Measurements from ENCODE around the gene AATK. TPM values are rescaled to one million over a fixed set of nuclear protein-coding genes. Genes with fewer than 3 reads are reported as not detected.
A peak's percentile ranks its signal among the peaks of the same experiment; 100 is the strongest.

Gene AATK
- total RNA-seq, 2 donors from 2014 or later = 3.3 to 4.3 TPM

DNA sequence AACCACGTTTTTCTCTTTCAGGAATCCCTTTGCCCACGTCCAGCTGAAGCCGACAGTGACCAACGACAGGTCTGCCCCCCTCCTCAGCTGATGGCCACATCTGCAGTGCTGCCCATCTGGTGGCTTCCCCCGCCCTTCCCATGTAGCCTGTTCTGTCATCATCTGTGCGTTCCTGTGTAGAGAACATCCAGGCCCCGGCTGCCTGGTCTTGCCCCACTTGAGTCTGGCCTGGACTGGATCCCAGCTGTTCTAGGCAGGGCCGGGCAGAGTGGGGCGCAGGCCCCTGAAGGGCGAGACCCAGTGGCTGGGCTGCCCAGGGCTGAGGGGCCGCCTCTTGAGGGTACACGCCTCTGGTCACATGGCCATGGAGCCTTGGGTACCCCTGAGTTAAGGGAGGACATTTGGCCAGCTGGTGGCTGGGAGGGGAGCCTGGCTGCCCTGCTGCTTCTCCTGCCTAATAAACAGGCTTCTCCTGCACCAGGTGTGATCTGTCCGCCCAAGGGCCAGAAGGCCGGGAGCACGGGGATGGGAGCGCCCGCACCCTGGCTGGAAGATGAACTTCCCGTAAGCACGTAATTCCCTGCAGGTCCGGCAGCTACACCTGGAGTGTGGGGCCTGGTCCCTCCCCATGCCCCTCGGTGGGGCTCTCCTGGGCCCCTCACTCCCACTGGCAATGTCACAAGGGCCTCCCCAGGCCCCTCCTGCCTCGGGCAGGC, 50.1 kb downstream of the AATK start:
- no peak overlapping the region for H3K9ac ChIP-seq (ENCODE audit: extremely low read depth, low read length, poor library complexity, severe bottlenecking)
- no peaks in the 10 kb centered on the region for H3K9me3 ChIP-seq (ENCODE audit: control insufficient read depth, low read length)
- DNase-seq = no peak
- no peak overlapping the region for H3K4me3 ChIP-seq (ENCODE audit: low read length)
- 92 to 93% methylated on average over 8 to 22 of the region's 22 CpGs for WGBS, 2 experiments (ENCODE audit: insufficient coverage in 1 of 2, insufficient read length in 1 of 2)
- no peaks in the 10 kb centered on the region for H3K27me3 ChIP-seq (ENCODE audit: control insufficient read depth, insufficient read depth, low read length, poor library complexity, severe bottlenecking)
- Mint-ChIP-seq H3K9me3 (no peaks in the 10 kb centered on the region), H3K4me3 (no peak overlapping the region), H3K27ac (no peak overlapping the region), H3K4me1 (no peaks in the 10 kb centered on the region), H3K27me3 (ENCODE audit: insufficient read depth) (no peaks in the 10 kb centered on the region), H3K36me3 (ENCODE audit: low read depth) (no peaks in the 10 kb centered on the region)
- H3K27ac ChIP-seq (ENCODE audit: low read depth, low read length) = no peak overlapping the region
- H3K36me3 ChIP-seq (ENCODE audit: control insufficient read depth, insufficient read depth, low read length) = no peaks in the 10 kb centered on the region
- H3K4me1 ChIP-seq (ENCODE audit: control insufficient read depth, insufficient read depth, low read length) = no peaks in the 10 kb centered on the region
- TF ChIP-seq, protein P1, sequence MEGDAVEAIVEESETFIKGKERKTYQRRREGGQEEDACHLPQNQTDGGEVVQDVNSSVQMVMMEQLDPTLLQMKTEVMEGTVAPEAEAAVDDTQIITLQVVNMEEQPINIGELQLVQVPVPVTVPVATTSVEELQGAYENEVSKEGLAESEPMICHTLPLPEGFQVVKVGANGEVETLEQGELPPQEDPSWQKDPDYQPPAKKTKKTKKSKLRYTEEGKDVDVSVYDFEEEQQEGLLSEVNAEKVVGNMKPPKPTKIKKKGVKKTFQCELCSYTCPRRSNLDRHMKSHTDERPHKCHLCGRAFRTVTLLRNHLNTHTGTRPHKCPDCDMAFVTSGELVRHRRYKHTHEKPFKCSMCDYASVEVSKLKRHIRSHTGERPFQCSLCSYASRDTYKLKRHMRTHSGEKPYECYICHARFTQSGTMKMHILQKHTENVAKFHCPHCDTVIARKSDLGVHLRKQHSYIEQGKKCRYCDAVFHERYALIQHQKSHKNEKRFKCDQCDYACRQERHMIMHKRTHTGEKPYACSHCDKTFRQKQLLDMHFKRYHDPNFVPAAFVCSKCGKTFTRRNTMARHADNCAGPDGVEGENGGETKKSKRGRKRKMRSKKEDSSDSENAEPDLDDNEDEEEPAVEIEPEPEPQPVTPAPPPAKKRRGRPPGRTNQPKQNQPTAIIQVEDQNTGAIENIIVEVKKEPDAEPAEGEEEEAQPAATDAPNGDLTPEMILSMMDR (conservative IDR thresholded peaks at IDR 0.05) = no peak

DNA sequence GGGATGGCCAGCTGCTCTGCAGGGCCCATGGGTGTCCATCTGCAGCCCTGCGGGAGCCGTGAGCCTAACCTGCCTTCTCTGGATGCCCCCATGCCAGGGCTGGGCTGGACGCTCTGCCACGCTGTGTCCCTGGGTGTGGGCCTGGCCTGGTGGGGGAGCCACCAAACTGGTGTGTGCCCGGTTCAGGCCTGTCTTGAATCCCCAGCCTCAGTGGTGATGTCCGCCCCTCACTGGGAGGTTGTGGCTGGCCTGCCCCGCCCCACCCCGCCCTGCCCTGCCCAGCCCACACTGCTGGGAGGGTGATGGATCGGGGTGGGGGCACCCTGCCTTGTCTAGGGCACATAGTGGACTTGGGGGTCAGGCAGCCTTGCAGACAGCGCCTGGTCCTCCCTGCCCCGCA, 50.8 kb downstream of the AATK start:
- Histone ChIP-seq H3K36me3 (ENCODE audit: control insufficient read depth, insufficient read depth, low read length) (no peaks in the 10 kb centered on the region), H3K27ac (ENCODE audit: low read depth, low read length) (no peak overlapping the region), H3K9me3 (ENCODE audit: control insufficient read depth, low read length) (no peaks in the 10 kb centered on the region), H3K27me3 (ENCODE audit: control insufficient read depth, insufficient read depth, low read length, poor library complexity, severe bottlenecking) (no peaks in the 10 kb centered on the region), H3K4me3 (ENCODE audit: low read length) (no peak overlapping the region), H3K9ac (ENCODE audit: extremely low read depth, low read length, poor library complexity, severe bottlenecking) (no peak overlapping the region), H3K4me1 (ENCODE audit: control insufficient read depth, insufficient read depth, low read length) (no peaks in the 10 kb centered on the region)
- no peaks in the 10 kb centered on the region for H3K36me3 Mint-ChIP-seq (ENCODE audit: low read depth)
- H3K4me3 Mint-ChIP-seq = no peak overlapping the region
- H3K27me3 Mint-ChIP-seq (ENCODE audit: insufficient read depth) = no peaks in the 10 kb centered on the region
- WGBS, 2 experiments (ENCODE audit: insufficient coverage in 1 of 2, insufficient read length in 1 of 2) = 94 to 100% methylated on average over 6 to 11 of the region's 11 CpGs
- no peak for DNase-seq
- TF ChIP-seq, protein P1 (conservative IDR thresholded peaks at IDR 0.05) = no peak
- no peak overlapping the region for H3K27ac Mint-ChIP-seq
- no peaks in the 10 kb centered on the region for H3K9me3 Mint-ChIP-seq
- H3K4me1 Mint-ChIP-seq = no peaks in the 10 kb centered on the region

DNA sequence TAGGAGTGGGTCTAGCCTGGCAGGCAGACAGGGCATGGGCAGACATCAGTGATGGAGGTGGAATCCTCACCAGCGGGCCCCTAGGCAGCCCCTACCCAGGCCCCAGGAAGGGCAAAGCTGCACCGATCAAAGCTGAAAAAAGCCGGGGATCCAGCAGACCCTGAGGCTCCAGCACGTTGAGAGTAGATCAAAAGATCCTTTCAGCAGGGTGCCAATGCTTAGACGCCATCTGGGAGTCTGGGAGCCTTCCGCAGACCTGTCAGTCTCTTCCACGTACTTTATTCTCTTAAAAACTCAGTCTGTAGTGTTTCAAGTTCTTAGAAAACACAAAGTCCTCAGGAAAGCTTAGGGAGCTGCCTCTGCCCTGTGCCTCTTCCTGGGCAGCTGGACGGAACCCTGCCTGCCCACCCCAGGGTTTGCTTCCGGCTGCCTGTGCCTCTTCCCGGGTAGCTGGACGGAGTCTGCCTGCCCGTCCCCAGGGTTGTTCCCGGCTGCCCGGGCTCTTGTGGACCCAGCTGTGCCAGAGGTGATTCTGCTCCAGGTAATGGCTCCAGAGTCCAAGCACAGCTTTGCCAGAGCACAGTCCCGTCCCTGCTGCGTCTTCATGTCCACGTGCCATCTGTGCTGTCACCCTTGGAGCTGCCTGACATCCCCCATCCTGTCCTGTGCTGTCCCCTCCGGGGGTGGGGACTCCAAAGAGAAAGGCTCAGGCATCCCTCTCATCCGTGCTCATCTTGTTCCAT, 51.5 kb downstream of the AATK start:
- Mint-ChIP-seq H3K9me3 (no peaks in the 10 kb centered on the region), H3K27ac (no peak overlapping the region), H3K4me3 (no peak overlapping the region), H3K27me3 (ENCODE audit: insufficient read depth) (no peaks in the 10 kb centered on the region), H3K36me3 (ENCODE audit: low read depth) (no peaks in the 10 kb centered on the region), H3K4me1 (no peaks in the 10 kb centered on the region)
- Histone ChIP-seq H3K4me1 (ENCODE audit: control insufficient read depth, insufficient read depth, low read length) (no peaks in the 10 kb centered on the region), H3K4me3 (ENCODE audit: low read length) (no peak overlapping the region), H3K36me3 (ENCODE audit: control insufficient read depth, insufficient read depth, low read length) (no peaks in the 10 kb centered on the region), H3K9me3 (ENCODE audit: control insufficient read depth, low read length) (no peaks in the 10 kb centered on the region), H3K9ac (ENCODE audit: extremely low read depth, low read length, poor library complexity, severe bottlenecking) (no peak overlapping the region), H3K27ac (ENCODE audit: low read depth, low read length) (peak overlapping the region; percentile 83), H3K27me3 (ENCODE audit: control insufficient read depth, insufficient read depth, low read length, poor library complexity, severe bottlenecking) (no peaks in the 10 kb centered on the region)
- DNase-seq = no peak
- WGBS, 2 experiments (ENCODE audit: insufficient coverage in 1 of 2, insufficient read length in 1 of 2) = 80 to 86% methylated on average over 18 to 19 of the region's 19 CpGs
- TF ChIP-seq, protein P1 (conservative IDR thresholded peaks at IDR 0.05) = no peak
